Amniotic stem cell (primary cell): ENCODE results near the gene NDUFV1.
"Not testable (repeated sequence)": the region's sequence is repeated elsewhere in the genome, so short reads cannot be mapped to it uniquely, and the experiment has no call there.

Source experiments
- DNase-seq: peaks from one replicate; lab custom pipeline; 2025; lab: John Stamatoyannopoulos, UW

Gene NDUFV1

DNA sequence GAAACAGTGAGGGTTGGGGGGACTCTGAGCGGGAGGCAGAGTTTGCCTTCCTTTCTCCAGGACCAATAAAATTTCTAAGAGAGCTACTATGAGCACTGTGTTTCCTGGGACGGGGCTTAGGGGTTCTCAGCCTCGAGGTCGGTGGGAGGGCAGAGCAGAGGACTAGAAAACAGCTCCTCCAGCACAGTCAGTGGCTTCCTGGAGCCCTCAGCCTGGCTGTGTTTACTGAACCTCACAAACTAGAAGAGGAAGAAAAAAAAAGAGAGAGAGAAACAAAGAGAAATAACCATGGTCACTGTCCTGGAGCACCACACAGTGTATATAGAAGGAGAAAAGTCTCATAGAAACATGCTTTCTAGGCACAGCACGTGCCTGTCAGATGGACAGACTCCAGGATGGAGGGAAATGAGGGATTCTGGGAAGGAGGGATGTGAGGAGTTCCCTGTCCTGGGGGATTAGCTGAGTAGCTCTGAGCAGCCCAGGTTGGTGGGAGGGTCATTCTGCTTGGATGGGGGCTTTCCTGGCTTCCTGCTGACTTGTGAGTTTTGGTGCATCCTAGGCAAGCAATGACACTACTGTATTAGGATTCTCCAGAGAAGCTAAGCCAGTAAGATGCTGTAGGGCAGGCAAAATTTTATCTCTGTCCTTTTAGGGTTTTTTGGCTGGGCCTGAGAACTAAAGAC is 20.0 kb upstream of the NDUFV1 start:
- DNase-seq: no peak

DNA sequence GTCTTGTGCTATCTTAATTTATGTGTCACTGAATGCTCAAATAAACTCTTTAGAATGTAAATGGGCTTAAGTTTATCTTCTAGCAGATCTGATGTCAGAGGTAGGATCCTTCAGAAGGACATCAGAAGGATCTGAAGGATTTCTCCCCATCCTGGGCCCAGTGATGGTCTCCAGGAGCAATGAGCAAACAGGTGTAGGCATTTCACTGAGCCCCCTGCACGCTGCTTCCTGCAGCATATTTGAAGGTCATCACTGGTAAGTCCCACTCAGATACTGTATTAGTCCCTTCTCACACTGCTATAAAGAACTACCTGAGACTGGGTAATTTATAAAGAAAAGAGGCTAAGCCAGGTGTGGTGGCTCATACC is 18.6 kb upstream of the NDUFV1 start:
- DNase-seq: no peak

DNA sequence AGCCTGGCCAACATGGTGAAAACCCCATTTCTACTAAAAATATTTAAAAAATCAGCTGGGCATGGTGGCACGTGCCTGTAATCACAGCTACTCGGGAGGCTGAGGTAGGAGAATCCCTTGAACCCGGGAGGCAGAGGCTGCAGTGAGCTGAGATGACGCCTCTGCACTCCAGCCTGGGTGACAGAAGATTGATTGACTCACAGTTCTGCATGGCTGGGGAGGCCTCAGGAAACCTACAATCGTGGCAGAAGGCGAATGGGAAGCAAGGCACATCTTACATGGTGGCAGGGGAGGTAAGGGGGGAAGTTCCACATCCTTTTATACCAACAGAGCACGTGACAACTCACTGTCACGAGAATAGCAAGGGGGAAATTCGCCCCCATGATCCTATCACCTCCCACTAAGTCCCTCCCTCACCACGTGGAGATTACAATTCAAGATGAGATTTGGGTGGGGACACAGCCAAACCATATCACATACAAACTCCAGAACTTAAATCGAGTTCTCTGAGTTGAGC is 17.8 kb upstream of the NDUFV1 start:
- DNase-seq: not testable (repeated sequence)

DNA sequence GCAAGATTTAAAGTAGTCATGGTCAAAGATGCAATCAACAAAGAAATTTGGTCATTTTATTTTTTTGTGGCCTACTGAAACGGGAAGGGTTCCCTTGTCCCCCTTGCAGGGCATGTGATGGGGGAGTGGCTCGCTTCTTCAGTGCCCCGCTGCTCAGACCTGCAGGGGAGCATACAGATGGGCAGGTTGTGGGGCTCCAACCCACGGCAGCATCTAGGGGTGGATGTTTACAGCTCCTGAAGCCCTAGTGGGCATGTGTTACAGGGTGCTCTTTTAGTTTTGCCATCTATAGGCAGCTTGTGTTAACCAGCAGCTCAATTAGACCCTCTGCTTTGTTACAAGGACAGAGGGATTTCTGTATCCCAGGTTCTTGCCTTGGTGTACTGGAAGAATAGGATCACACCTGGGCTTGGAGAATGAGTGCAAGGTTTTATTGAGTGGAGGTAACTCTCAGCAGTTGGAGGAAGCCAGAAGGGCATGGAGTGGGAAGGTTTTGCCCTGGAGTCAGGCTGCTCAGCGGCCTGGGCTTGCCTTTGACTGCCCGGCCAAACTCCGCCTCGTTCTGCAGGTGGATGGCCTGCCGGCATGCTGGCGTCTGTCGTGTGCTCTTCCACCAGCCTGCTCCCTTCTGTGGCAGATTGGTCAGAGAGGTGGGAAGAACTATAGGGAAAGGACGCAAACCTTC is 13.7 kb upstream of the NDUFV1 start:
- no peak for DNase-seq

DNA sequence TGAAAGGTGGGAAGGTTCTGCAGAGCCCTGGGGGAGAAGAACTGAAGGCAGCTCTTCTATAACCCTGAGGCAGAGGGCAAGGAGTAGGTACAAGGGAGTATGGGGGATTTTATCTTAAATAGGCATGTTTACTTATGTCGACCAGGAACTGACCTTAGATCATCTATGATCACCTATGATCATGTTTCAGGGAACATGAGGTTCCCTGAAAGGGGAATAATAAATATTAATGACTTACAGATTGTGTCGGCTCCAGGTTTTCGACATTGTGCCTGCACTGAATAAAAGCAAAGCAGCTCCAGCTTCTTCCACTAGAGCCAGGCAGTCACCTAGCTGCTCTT is 13.2 kb upstream of the NDUFV1 start:
- no peak for DNase-seq

DNA sequence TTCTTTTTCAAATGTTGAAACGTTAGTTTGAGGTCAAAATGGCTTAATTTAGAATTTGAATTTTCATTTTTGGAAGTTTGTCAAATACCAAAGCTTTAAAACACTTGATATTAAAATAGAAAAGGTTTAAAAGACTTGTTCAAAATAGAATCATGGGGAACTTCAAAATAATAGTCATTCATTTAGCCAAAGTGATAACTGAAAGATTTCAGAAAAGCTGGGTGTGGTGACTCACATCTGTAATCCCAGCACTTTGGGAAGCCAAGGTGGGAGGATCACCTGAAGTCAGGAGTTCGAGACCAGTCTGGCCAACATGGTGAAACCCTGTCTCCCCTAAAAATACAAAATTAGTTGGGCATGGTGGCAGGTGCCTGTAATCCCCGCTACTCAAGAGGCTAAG is 12.3 kb upstream of the NDUFV1 start:
- DNase-seq: no peak

DNA sequence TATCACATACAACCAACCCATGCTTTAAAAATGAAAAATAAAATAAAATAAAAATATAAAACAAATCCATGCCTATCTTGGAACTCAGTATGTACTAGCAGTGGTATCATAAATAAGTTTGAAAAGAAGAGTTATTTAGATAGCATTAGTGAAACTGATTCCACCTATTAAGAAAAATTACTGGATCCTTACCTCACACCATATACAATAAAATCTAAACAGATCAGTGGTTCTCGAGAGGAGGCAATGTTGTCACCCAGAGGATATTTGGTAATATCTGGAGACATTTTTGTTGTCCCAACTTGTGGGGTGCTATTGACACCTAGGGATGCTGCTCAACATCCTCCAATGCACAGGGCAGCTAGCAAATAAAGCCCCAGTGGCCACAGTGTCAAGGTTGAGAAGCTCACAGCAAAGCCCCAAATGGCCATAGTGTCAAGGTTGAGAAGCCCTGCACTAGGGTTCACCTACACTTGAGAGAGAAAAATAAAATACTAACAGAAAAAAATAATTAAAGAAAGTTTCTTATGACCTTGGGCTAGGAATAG is 9.9 kb upstream of the NDUFV1 start:
- no peak for DNase-seq

DNA sequence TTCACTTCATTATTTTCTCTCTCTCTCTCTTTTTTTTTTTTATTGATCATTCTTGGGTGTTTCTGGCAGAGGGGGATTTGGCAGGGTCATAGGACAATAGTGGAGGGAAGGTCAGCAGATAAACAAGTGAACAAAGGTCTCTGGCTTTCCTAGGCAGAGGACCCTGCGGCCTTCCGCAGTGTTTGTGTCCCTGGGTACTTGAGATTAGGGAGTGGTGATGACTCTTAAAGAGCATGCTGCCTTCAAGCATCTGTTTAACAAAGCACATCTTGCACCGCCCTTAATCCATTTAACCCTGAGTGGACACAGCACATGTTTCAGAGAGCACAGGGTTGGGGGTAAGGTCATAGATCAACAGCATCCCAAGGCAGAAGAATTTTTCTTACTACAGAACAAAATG is 9.3 kb upstream of the NDUFV1 start:
- DNase-seq: not testable (repeated sequence)

DNA sequence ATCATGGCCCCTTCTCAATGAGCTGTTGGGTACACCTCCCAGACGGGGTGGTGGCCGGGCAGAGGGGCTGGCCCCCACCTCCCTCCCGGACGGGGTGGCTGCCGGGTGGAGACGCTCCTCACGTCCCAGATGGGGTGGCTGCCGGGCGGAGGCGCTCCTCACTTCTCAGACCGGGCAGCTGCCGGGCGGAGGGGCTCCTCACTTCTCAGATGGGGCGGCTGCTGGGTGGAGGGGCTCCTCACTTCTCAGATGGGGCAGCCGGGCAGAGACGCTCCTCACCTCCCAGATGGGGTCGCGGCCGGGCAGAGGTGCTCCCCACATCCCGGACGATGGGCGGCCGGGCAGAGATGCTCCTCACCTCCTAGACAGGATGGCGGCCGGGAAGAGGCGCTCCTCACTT is 8.8 kb upstream of the NDUFV1 start:
- DNase-seq: not testable (repeated sequence)

DNA sequence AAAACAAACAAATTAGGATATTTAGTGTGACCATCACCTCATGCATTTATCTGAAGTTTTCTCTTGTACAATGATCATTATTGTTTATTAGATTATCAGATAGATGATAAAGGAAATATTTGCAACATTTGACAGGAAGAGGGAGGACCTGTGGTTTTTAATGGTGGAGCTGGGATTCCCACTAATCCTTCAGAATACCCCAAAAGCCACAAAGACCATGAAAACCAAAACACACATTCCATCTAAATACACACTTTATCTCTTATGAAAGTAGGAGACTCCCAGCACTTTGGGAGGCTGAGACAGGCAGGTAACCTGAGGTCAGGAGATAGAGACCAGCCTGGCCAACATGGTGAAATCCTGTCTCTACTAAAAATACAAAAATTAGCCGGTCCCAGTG is 7.6 kb upstream of the NDUFV1 start:
- DNase-seq: no peak

DNA sequence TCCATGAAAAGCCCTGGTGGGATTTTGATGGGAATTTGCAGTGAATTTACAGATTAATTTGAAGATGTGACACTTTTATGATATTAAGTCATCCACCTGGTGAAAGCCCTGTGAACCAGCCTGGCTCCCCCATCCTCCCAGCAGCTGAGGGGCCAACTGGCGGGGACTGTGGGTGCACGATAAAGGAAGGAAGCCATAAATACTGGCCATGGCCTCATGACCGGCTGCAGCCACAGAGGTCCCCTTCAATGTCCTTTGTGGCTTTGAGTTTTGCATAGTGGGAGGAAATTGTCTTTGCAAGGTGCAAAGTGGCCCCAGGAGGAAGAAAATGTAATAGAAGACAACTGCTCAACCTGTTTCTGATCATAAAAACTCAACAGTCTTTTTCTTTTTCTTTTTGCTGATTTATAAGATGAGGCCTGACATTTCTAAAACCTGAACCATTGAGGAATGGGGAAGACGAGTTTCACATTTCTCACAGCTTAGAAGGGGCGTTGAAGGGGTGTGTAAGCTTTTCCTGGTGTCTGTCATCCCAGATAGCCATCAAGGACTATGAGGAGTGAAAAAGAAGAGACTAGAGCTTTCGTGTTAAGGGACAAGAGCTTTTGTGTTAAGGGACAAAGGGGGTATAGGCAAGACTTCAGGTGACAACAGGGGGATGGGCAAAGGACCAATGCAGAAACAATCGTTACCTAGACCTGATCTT is 6.3 kb upstream of the NDUFV1 start:
- DNase-seq: no peak

DNA sequence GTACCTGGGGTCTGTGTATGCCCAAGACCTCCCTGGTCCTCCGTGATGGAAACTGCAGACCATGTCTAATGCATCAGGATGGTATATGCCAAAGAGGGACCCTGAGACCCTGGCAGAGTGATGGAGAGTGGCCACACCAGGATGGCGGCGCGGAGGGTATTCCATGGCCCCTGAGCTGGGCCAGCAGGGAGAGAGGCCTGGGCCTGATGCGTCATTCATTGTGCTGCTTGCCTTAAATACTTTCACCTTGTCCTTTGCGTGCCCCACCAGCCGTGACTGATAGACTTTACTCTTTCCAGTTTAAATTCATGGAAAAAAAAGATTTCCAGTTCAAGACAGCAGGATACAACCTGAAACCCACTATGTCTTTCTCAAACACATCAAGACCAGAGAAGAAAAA is 5.6 kb upstream of the NDUFV1 start:
- no peak for DNase-seq

DNA sequence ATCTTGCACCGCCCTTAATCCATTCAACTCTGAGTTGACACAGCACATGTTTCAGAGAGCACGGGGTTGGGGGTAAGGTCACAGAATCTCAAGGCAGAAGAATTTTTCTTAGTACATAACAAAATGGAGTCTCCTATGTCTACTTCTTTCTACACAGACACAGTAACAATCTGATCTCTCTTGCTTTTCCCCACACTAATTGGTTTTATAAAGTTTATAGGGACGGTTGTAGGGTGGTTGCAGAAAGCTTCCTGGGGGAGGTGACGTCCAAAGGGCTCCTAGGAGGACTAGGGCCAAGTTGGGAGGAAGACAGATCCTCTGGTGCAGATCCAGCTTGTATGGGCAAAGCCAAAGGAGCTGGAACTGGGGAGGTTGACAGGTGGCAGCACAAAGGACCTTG is 2.6 kb upstream of the NDUFV1 start:
- not testable (repeated sequence) for DNase-seq

DNA sequence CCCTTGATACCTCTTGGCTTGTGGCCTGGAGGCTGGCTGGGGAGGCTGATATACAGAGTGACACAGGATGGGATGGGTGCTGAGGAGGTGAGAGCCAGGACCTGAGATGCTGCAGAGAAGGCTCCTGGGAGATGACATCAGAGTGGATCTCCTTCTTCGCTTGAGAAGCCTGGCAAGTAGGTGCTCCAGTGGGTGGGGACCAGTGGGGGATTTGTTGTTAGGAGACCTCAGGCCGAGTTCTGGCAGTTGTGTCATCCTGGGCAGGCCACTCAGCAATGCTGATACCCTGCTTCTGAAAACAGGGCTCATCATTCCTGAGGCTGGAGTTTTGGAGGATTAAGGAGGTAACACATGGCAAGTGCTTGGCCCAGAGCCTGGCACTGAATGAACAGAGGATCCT is 1.9 kb upstream of the NDUFV1 start:
- DNase-seq: no peak

DNA sequence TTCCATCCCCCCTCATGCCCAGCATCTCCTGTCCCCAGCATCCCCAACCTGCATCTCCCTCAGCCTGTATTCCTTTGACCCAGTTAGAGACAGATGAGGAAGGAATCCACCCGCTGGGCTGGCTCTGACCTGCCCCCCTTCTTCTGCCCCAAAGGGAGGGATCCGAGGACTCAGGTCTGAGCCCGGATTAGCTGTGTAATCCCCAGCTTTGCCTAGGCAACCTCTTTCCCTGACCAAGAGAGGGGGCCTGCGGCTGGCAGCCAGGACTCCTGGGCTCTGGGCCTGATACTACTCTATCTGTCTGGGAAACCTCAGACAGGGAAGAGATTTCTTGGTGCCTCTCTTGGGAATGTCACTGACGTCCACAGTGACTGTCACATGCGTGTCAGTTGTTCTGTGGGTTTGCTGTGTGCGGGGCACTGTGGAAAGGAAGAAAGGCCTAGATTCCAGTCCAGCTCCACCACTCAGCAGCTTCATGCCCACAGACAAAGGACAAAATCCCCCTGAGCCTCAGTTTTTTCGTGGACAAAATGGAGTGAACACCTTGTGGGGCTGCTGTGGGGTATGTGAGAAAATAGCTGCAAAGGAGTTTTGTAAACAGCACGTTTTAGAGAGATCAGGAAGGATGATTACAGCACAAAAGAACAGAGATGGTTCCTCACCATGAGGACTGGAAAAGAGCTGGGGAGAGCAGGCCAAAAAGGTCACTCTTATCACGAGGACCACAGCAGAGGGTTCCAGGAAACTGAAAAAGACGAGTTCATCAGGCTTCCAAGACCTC is 1.3 kb upstream of the NDUFV1 start:
- DNase-seq: no peak

DNA sequence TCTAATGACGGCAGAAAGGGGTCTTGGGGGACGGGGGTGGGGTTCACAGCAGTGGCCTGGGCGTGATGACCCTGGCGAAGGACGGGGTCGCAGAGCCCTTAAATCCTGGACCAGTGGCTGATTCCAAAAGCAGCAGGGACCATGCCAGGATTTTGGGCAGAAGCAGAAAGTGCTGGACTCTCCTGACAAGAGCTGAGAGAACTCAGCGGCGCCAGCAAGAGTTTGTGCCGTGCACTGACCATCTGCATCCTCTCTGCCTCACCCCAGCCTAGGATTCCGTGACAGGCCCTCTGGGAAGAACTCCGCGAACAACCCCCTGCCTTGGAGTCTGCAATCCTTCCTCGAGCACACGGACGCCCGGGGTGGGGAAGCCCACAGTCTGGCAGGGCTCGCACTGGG is 644 bp upstream of the NDUFV1 start:
- no peak for DNase-seq

DNA sequence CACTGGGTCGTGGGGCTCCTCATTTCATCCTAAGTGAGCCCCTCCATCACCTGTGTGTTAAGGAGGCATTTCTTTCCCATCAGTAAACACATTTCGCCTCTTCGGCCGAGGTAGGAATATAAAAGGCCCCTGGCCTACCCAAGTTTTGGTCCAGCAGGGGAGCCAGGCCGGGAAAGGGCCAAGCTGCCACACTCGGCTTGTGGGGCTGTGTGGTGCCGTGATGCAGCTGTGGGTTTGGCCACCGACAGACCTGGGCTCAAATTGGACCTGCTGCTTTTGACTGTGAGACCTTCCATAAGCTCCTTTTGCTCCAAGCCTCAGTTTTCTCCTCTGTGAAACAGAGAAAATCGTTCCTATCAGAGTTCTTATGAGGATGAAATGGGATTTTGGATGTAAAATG is 771 bp downstream of the NDUFV1 start:
- no peak for DNase-seq

DNA sequence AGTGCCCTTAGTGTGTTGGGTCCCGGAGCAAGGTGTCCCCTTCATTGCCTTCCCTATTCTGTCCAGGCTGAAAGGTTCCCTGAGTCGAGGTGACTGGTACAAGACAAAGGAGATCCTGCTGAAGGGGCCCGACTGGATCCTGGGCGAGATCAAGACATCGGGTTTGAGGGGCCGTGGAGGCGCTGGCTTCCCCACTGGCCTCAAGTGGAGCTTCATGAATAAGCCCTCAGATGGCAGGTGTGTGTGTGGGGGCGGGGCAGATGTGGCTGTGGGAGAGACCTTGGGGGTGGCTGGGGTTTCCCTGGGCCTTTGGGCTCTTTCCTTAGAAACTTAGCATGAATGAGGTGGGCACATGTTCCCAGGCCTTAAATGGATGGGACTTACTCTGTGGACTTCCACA is 1.8 kb downstream of the NDUFV1 start:
- no peak for DNase-seq

DNA sequence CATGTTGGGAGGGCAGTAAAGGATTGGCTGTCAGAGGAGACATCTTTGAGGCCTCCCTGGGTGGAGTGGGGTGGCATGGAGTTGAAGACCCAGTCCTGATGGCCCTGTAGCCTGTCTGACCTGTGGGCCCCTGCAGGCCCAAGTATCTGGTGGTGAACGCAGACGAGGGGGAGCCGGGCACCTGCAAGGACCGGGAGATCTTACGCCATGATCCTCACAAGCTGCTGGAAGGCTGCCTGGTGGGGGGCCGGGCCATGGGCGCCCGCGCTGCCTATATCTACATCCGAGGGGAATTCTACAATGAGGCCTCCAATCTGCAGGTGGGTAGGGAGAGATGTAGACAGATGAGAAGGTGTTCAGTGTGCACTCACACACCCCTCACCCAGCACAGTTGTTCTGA is 2.6 kb downstream of the NDUFV1 start:
- DNase-seq: no peak

DNA sequence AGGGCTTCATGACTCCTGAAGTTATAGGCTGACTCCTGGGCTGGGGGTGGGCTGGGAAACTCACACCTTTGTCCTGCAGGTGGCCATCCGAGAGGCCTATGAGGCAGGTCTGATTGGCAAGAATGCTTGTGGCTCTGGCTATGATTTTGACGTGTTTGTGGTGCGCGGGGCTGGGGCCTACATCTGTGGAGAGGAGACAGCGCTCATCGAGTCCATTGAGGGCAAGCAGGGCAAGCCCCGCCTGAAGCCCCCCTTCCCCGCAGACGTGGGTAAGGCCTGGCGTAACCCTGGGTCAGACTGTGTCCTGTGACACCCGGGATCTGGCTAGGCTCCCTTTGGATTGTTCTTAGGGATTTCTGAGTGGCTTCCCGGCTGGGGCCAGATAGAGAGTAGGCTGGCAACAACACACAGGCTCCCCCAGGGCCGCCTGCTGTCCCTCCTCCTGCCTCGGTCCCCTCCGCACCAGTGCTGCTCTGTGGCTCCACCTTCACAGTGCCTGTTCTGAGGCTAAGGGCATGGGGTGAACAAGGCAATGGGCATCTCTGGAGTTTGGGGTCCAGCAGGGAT is 3.6 kb downstream of the NDUFV1 start:
- no peak for DNase-seq

DNA sequence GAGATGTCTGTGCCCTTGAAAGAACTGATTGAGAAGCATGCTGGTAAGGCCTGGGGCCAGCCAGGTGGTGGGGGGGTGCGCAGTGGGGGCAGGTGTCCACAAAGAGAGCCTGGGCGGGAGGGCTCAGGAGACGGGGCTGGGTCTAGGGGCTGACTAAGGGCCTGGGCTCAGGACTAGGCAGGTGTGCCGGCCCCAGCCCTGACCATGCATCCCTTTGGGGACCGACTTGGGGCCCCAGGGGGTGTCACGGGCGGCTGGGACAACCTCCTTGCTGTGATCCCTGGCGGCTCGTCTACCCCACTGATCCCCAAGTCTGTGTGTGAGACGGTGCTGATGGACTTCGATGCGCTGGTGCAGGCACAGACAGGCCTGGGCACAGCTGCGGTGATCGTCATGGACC is 4.4 kb downstream of the NDUFV1 start:
- DNase-seq: no peak
